K562 (cell line): Measurements from ENCODE around the gene TMEM248. TPM values are rescaled to one million over a fixed set of nuclear protein-coding genes. Genes with fewer than 3 reads are reported as not detected.
A peak's percentile ranks its signal among the peaks of the same experiment; 100 is the strongest.

ENCODE experiments used
- CBX3 ChIP-seq, 2 experiments: IDR thresholded peaks; 1 replicate in 1 of 2; 2 replicates in 1 of 2; pipeline ENCODE4 v1.6.1; 2012; ENCODE audit warnings: inconsistent platforms in 2 of 2, low read length in 2 of 2, borderline replicate concordance in 1 of 2, control low read depth in 1 of 2
- DACH1 ChIP-seq: fragments of 450-650 bp; IDR thresholded peaks from 2 replicates; pipeline ENCODE4 v1.6.1; 2018; ENCODE audit not compliant: partially characterized antibody
- E2F3 ChIP-seq: fragments of 250-450 bp; sonication (Bioruptor Pico); IDR thresholded peaks from 2 replicates; pipeline ENCODE4 v1.4.0; 2020; ENCODE audit warnings: mild to moderate bottlenecking
- FOXP1 ChIP-seq: sonication (generic); formaldehyde crosslinking; IDR thresholded peaks from 2 replicates; pipeline ENCODE4 v1.8.0; 2022; ENCODE audit warnings: mild to moderate bottlenecking, missing genetic modification reagents
- PBX2 ChIP-seq, 2 experiments: IDR thresholded peaks in 1 of 2; conservative IDR thresholded peaks in 1 of 2; 2 replicates each; pipeline ENCODE4 v1.6.1; 2016; ENCODE audit warnings: low read depth in 2 of 2, mild to moderate bottlenecking in 1 of 2, missing compliant biosample characterization in 1 of 2, missing genetic modification characterization in 1 of 2, moderate library complexity in 1 of 2
- POLR2B ChIP-seq: fragments of 450-650 bp; IDR thresholded peaks from 2 replicates; pipeline ENCODE4 v1.6.1; 2018; ENCODE audit warnings: low read depth; ENCODE audit not compliant: partially characterized antibody
- PREB ChIP-seq: sonication (generic); formaldehyde crosslinking; IDR thresholded peaks from 2 replicates; pipeline ENCODE4 v1.8.1; 2023; ENCODE audit warnings: mild to moderate bottlenecking, missing genetic modification reagents
- RAD21 ChIP-seq, 2 experiments: fragments of 250-450 bp in 1 of 2; fragments of 450-650 bp in 1 of 2; sonication (Bioruptor Pico) in 1 of 2; formaldehyde crosslinking in 1 of 2; IDR thresholded peaks in 1 of 2; conservative IDR thresholded peaks in 1 of 2; 2 replicates each; pipeline versions ENCODE4 v1.4.0 to v1.8.0; 2020 to 2022; ENCODE audit warnings: mild to moderate bottlenecking in 2 of 2, moderate library complexity in 1 of 2
- RCOR1 ChIP-seq, 2 experiments: IDR thresholded peaks; 2 replicates each; pipeline ENCODE4 v1.6.1; 2012; ENCODE audit warnings: low read depth in 2 of 2, low read length in 2 of 2, borderline replicate concordance in 1 of 2, improper control_type of control experiment in 1 of 2
- SMAD1 ChIP-seq: fragments of 150-350 bp; IDR thresholded peaks from 2 replicates; pipeline ENCODE4 v1.6.1; 2014; ENCODE audit warnings: low read length, low read depth; ENCODE audit not compliant: partially characterized antibody
- SMAD4 ChIP-seq: fragments of 250-450 bp; sonication (Bioruptor Pico); conservative IDR thresholded peaks from 2 replicates; pipeline ENCODE4 v1.8.0; 2021; ENCODE audit warnings: inconsistent platforms, mild to moderate bottlenecking, moderate library complexity
- STAT6 ChIP-seq: sonication (generic); formaldehyde crosslinking; IDR thresholded peaks from 2 replicates; pipeline ENCODE4 v1.8.1; 2023; ENCODE audit warnings: mild to moderate bottlenecking, missing genetic modification reagents
- TEAD4 ChIP-seq, 2 experiments: sonication (generic) in 1 of 2; formaldehyde crosslinking in 1 of 2; IDR thresholded peaks; 2 replicates each; pipeline versions ENCODE4 v1.6.1 to v1.8.0; 2012 to 2022; ENCODE audit warnings: borderline replicate concordance in 1 of 2, inconsistent platforms in 1 of 2, low read length in 1 of 2, mild to moderate bottlenecking in 1 of 2, missing genetic modification reagents in 1 of 2
- polyA plus RNA-seq, 8 experiments: library from polyadenylated mRNA; depleted of rRNA in 4 of 8; stranded (reverse) in 5 of 8; unstranded in 3 of 8; fragments of >200 nt; fragmentation: Nextera tagmentation in 2 of 8; fragmentation: Illumina TruSeq in 1 of 8; extraction: Ambion mirVana in 2 of 8; extraction: Trizol in 1 of 8; gene quantifications; 2 replicates each; pipeline versions ENCODE4 v1.2.1 to v1.2.3, GENCODE V29; 2011 to 2014; ENCODE audit warnings: inconsistent platforms in 1 of 8, missing spikeins in 1 of 8
- total RNA-seq, 7 experiments: library from RNA; depleted of rRNA in 6 of 7; stranded (reverse); fragments of >200 nt in 6 of 7; fragmentation: Illumina TruSeq in 2 of 7; extraction: Trizol in 2 of 7; gene quantifications; 2 replicates each; pipeline versions ENCODE4 v1.2.1 to v1.2.3, GENCODE V29; 2011 to 2021; ENCODE audit warnings: low replicate concordance in 1 of 7
- TF ChIP-seq, protein P1 (sequence below): fragments of 450-650 bp; formaldehyde crosslinking; IDR thresholded peaks from 2 replicates; pipeline ENCODE4 v1.4.0; 2020; ENCODE audit warnings: mild to moderate bottlenecking
- TF ChIP-seq, protein P2 (sequence below): fragments of 450-650 bp; IDR thresholded peaks from 2 replicates; pipeline ENCODE4 v1.6.1; 2016

TMEM248 gene
- total and polyA plus RNA-seq, 9 of the 15 experiments (the other 6 are each of a cell fraction or from before 2014, with no cell fraction given), result 6.3 to 132 (median 64.4) TPM

GRCh38 chr7:66921918-66922486 is 977 bp downstream of the TMEM248 start (continued):
- TF ChIP-seq TEAD4 (IDR thresholded peaks at IDR 0.05; ENCODE audit: low read length), result peak; percentile 99
- TF ChIP-seq TEAD4 (CRISPR knock-in tag; IDR thresholded peaks at IDR 0.05; ENCODE audit: borderline replicate concordance), result no peak
- TF ChIP-seq, protein P1, sequence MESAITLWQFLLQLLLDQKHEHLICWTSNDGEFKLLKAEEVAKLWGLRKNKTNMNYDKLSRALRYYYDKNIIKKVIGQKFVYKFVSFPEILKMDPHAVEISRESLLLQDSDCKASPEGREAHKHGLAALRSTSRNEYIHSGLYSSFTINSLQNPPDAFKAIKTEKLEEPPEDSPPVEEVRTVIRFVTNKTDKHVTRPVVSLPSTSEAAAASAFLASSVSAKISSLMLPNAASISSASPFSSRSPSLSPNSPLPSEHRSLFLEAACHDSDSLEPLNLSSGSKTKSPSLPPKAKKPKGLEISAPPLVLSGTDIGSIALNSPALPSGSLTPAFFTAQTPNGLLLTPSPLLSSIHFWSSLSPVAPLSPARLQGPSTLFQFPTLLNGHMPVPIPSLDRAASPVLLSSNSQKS (CRISPR knock-in tag), result no peak
- TF ChIP-seq POLR2B, result no peak
- no peak for TF ChIP-seq FOXP1
- no peak for TF ChIP-seq PBX2 (CRISPR knock-in tag; IDR thresholded peaks at IDR 0.05; ENCODE audit: low read depth)
- peak; percentile 63; the same call in 1 of the 2 replicates for TF ChIP-seq PBX2 (tag; conservative IDR thresholded peaks at IDR 0.05; ENCODE audit: low read depth)
- TF ChIP-seq, protein P2, sequence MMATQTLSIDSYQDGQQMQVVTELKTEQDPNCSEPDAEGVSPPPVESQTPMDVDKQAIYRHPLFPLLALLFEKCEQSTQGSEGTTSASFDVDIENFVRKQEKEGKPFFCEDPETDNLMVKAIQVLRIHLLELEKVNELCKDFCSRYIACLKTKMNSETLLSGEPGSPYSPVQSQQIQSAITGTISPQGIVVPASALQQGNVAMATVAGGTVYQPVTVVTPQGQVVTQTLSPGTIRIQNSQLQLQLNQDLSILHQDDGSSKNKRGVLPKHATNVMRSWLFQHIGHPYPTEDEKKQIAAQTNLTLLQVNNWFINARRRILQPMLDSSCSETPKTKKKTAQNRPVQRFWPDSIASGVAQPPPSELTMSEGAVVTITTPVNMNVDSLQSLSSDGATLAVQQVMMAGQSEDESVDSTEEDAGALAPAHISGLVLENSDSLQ, result peak; percentile 81
- peak in 1 of 2 experiments; percentile 82; a peak in 2 of 4 replicates for TF ChIP-seq RCOR1 (IDR thresholded peaks at IDR 0.05; ENCODE audit: borderline replicate concordance in 1 of 2, low read depth in 2 of 2, low read length in 2 of 2)
- peak; percentile 34 for TF ChIP-seq SMAD1
- no peak for TF ChIP-seq E2F3 (CRISPR knock-in tag)
- no peak for TF ChIP-seq STAT6 (CRISPR knock-in tag)
- peak; percentile 68; the same call in 1 of the 2 replicates for TF ChIP-seq PREB (CRISPR knock-in tag)
- peak; percentile 80 for TF ChIP-seq SMAD4 (CRISPR knock-in tag)
- TF ChIP-seq CBX3 (IDR thresholded peaks at IDR 0.05; ENCODE audit: borderline replicate concordance in 1 of 2, low read length in 2 of 2), result peak in 1 of 2 experiments; percentile 70; a peak in 1 of 3 replicates
- peak in 1 of 2 experiments; percentile 17; a peak in 1 of 4 replicates for TF ChIP-seq RAD21 (CRISPR knock-in tag; conservative IDR thresholded peaks at IDR 0.05 in 1 of 2, IDR thresholded peaks at IDR 0.05 in 1 of 2)
- TF ChIP-seq DACH1, result no peak
